ENCODE measurements around the gene TGOLN2. TPM values are rescaled to one million over a fixed set of nuclear protein-coding genes. Genes with fewer than 3 reads are reported as not detected.
"Not testable (repeated sequence)": the region's sequence is repeated elsewhere in the genome, so short reads cannot be mapped to it uniquely, and the experiment has no call there.

TGOLN2 gene
- total RNA-seq, 1 donor from 2014 or later, result 47.1 TPM

GRCh38 chr2:85318222-85319074 lies 9.3 kb downstream of the TGOLN2 start:
- H3K27me3 Mint-ChIP-seq (ENCODE audit: unreplicated experiment), result peaks cover 4% of the 10 kb centered on the region
- H3K4me3 Mint-ChIP-seq (ENCODE audit: unreplicated experiment), result peak overlapping the region; percentile 51
- peaks cover 19% of the 10 kb centered on the region for H3K4me1 Mint-ChIP-seq (ENCODE audit: low read depth, unreplicated experiment)
- H3K9me3 Mint-ChIP-seq (ENCODE audit: unreplicated experiment), result peaks cover 7% of the 10 kb centered on the region
- DNase-seq, result no peak
- TF ChIP-seq, protein P1, sequence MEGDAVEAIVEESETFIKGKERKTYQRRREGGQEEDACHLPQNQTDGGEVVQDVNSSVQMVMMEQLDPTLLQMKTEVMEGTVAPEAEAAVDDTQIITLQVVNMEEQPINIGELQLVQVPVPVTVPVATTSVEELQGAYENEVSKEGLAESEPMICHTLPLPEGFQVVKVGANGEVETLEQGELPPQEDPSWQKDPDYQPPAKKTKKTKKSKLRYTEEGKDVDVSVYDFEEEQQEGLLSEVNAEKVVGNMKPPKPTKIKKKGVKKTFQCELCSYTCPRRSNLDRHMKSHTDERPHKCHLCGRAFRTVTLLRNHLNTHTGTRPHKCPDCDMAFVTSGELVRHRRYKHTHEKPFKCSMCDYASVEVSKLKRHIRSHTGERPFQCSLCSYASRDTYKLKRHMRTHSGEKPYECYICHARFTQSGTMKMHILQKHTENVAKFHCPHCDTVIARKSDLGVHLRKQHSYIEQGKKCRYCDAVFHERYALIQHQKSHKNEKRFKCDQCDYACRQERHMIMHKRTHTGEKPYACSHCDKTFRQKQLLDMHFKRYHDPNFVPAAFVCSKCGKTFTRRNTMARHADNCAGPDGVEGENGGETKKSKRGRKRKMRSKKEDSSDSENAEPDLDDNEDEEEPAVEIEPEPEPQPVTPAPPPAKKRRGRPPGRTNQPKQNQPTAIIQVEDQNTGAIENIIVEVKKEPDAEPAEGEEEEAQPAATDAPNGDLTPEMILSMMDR (IDR thresholded peaks at IDR 0.05; ENCODE audit: partially characterized antibody, unreplicated experiment), result no peak
- H3K36me3 Mint-ChIP-seq (ENCODE audit: unreplicated experiment), result peaks cover 5% of the 10 kb centered on the region
- no peak overlapping the region for H3K27ac Mint-ChIP-seq (ENCODE audit: unreplicated experiment)

DNA sequence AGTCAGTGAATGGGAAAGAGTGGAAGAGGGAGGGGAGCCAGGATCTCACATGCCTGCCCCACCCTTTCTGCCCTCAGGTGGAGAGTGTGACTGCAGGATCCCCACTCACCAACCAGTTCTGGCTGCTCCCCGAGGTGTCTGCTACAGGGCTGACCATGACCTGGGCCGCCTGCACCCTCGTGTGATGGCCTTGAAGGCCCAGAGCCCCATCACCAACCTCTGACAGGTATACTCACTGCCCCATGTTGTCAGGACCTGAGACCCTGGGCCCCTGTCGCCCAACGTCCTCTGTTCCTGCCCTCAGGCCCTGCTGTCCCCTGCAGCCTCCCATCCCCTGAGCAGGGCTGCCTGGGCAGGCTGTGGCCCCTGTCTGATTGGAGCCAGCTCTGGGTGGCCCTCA lies 11.9 kb downstream of the TGOLN2 start:
- H3K9me3 Mint-ChIP-seq (ENCODE audit: unreplicated experiment); H3K27ac Mint-ChIP-seq (ENCODE audit: unreplicated experiment); H3K27me3 Mint-ChIP-seq (ENCODE audit: unreplicated experiment); DNase-seq; H3K4me3 Mint-ChIP-seq (ENCODE audit: unreplicated experiment); H3K36me3 Mint-ChIP-seq (ENCODE audit: unreplicated experiment): not testable (repeated sequence)
- peaks cover 17% of the 10 kb centered on the region for H3K4me1 Mint-ChIP-seq (ENCODE audit: low read depth, unreplicated experiment)

- H3K27ac Mint-ChIP-seq (ENCODE audit: unreplicated experiment), result no peak overlapping the region
- DNase-seq, result no peak
- TF ChIP-seq, protein P1 (IDR thresholded peaks at IDR 0.05; ENCODE audit: partially characterized antibody, unreplicated experiment), result no peak
- H3K4me3 Mint-ChIP-seq (ENCODE audit: unreplicated experiment), result no peak overlapping the region
- no peaks in the 10 kb centered on the region for H3K36me3 Mint-ChIP-seq (ENCODE audit: unreplicated experiment)
- peaks cover 23% of the 10 kb centered on the region for H3K4me1 Mint-ChIP-seq (ENCODE audit: low read depth, unreplicated experiment)
- peaks cover 3% of the 10 kb centered on the region for H3K9me3 Mint-ChIP-seq (ENCODE audit: unreplicated experiment)
- peaks cover 4% of the 10 kb centered on the region for H3K27me3 Mint-ChIP-seq (ENCODE audit: unreplicated experiment)
Measured at GRCh38 chr2:85314884-85315242, 12.9 kb downstream of the TGOLN2 start.

DNA sequence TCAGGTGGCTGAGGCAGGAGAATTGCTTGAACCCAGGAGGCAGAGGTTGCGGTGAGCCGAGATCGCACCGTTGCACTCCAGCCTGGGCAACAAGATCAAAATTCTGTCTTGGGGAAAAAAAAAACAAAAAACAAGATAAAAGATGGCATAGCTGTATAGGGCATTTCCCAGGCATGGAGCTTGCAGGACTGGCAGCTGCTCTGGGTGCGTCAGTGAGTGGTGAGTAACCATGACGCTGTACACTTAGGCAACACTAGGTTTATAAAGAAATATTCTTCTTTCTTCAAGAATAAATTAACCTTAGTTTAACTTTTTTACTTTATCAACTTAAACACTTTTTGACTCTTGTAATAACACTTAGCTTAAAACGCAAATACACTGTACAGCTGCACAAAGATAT lies 15.4 kb downstream of the TGOLN2 start:
- Mint-ChIP-seq H3K27ac (ENCODE audit: unreplicated experiment) (no peak overlapping the region), H3K4me1 (ENCODE audit: low read depth, unreplicated experiment) (peaks cover 32% of the 10 kb centered on the region), H3K27me3 (ENCODE audit: unreplicated experiment) (peaks cover 7% of the 10 kb centered on the region), H3K9me3 (ENCODE audit: unreplicated experiment) (peaks cover 5% of the 10 kb centered on the region), H3K4me3 (ENCODE audit: unreplicated experiment) (no peak overlapping the region), H3K36me3 (ENCODE audit: unreplicated experiment) (no peaks in the 10 kb centered on the region)
- no peak for DNase-seq
- TF ChIP-seq, protein P1 (IDR thresholded peaks at IDR 0.05; ENCODE audit: partially characterized antibody, unreplicated experiment), result no peak

DNA sequence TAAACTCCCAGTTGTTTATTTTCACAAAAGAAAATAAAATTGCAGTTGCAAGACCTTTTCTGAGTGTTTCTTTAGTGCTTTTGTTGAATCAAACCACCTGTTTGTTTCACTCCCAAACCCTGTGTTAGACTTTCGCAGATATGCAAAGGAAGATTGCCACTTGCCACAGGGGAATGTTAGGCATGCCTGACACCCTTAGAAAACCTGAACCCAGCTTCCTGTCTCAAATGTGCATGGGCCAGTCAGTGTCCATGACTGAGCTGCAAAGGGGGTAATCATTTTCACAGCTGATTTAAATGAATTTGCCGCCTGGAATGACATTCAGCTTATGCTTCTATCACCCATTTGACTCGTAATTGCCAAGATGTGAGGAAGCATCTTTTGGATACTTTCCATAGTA lies 17.5 kb downstream of the TGOLN2 start:
- DNase-seq, result no peak
- H3K4me3 Mint-ChIP-seq (ENCODE audit: unreplicated experiment), result no peak overlapping the region
- peaks cover 8% of the 10 kb centered on the region for H3K9me3 Mint-ChIP-seq (ENCODE audit: unreplicated experiment)
- H3K4me1 Mint-ChIP-seq (ENCODE audit: low read depth, unreplicated experiment), result peaks cover 36% of the 10 kb centered on the region
- H3K27me3 Mint-ChIP-seq (ENCODE audit: unreplicated experiment), result peaks cover 7% of the 10 kb centered on the region
- no peaks in the 10 kb centered on the region for H3K36me3 Mint-ChIP-seq (ENCODE audit: unreplicated experiment)
- TF ChIP-seq, protein P1 (IDR thresholded peaks at IDR 0.05; ENCODE audit: partially characterized antibody, unreplicated experiment), result no peak
- no peak overlapping the region for H3K27ac Mint-ChIP-seq (ENCODE audit: unreplicated experiment)

Measured in glutamatergic neuron (in vitro differentiated cells).